IPS-20b (cell line): ENCODE results near the gene CSRP2.

ENCODE experiments used
- H3K27ac ChIP-seq: one replicate; pipeline ENCODE4 v1.5.1; 2013; ENCODE audit warnings: low read length
- H3K27me3 ChIP-seq: 2 replicates; pipeline ENCODE4 v1.6.1; 2013; ENCODE audit warnings: mild to moderate bottlenecking, low read length, inconsistent platforms; ENCODE audit not compliant: insufficient read depth
- H3K36me3 ChIP-seq: 2 replicates; pipeline ENCODE4 v1.6.1; 2013; ENCODE audit warnings: low read depth, mild to moderate bottlenecking, inconsistent platforms, low read length, moderate library complexity; ENCODE audit not compliant: insufficient read depth
- H3K4me1 ChIP-seq: 2 replicates; pipeline ENCODE4 v1.6.1; 2013; ENCODE audit warnings: mild to moderate bottlenecking, control low read depth, inconsistent platforms, low read length, moderate library complexity; ENCODE audit not compliant: insufficient read depth
- H3K4me3 ChIP-seq: 2 replicates; pipeline ENCODE4 v1.5.1; 2013; ENCODE audit warnings: mild to moderate bottlenecking, low read length, inconsistent platforms
- H3K9ac ChIP-seq: 2 replicates; pipeline ENCODE4 v1.6.1; 2013; ENCODE audit warnings: low read depth, mild to moderate bottlenecking, inconsistent platforms, low read length, moderate library complexity
- H3K9me3 ChIP-seq: 2 replicates; pipeline ENCODE4 v1.6.1; 2013; ENCODE audit warnings: mild to moderate bottlenecking, low read depth, low read length, inconsistent platforms; ENCODE audit not compliant: insufficient read depth

CSRP2 gene

GRCh38 chr12:76914102-76914859, 35.5 kb upstream of the CSRP2 start:
- peaks cover 9% of the 10 kb centered on the region; the same call in 1 of the 2 replicates for H3K4me1 ChIP-seq
- no peaks in the 10 kb centered on the region for H3K36me3 ChIP-seq
- no peak overlapping the region for H3K9ac ChIP-seq
- H3K4me3 ChIP-seq: no peak overlapping the region
- no peaks in the 10 kb centered on the region for H3K27me3 ChIP-seq
- H3K9me3 ChIP-seq: no peaks in the 10 kb centered on the region
- no peak overlapping the region for H3K27ac ChIP-seq

GRCh38 chr12:76909290-76909689, 30.5 kb upstream of the CSRP2 start:
- no peaks in the 10 kb centered on the region for H3K36me3 ChIP-seq
- no peak overlapping the region for H3K4me3 ChIP-seq
- no peaks in the 10 kb centered on the region for H3K27me3 ChIP-seq
- no peak overlapping the region for H3K9ac ChIP-seq
- no peaks in the 10 kb centered on the region for H3K9me3 ChIP-seq
- H3K4me1 ChIP-seq: peaks cover 40% of the 10 kb centered on the region
- H3K27ac ChIP-seq: no peak overlapping the region

GRCh38 chr12:76908303-76909017, 29.6 kb upstream of the CSRP2 start:
- Histone ChIP-seq H3K9ac (no peak overlapping the region), H3K36me3 (no peaks in the 10 kb centered on the region), H3K9me3 (no peaks in the 10 kb centered on the region), H3K27ac (no peak overlapping the region), H3K27me3 (no peaks in the 10 kb centered on the region), H3K4me3 (no peak overlapping the region), H3K4me1 (peaks cover 40% of the 10 kb centered on the region)

GRCh38 chr12:76901628-76902380, 23.0 kb upstream of the CSRP2 start:
- H3K9ac ChIP-seq: no peak overlapping the region
- no peak overlapping the region for H3K27ac ChIP-seq
- H3K9me3 ChIP-seq: no peaks in the 10 kb centered on the region
- H3K27me3 ChIP-seq: no peaks in the 10 kb centered on the region
- no peak overlapping the region for H3K4me3 ChIP-seq
- no peaks in the 10 kb centered on the region for H3K36me3 ChIP-seq
- peaks cover 10% of the 10 kb centered on the region; the same call in 1 of the 2 replicates for H3K4me1 ChIP-seq

GRCh38 chr12:76899522-76899921, 20.7 kb upstream of the CSRP2 start:
- Histone ChIP-seq H3K36me3 (no peaks in the 10 kb centered on the region), H3K27me3 (no peaks in the 10 kb centered on the region), H3K4me3 (no peak overlapping the region), H3K4me1 (peaks cover 4% of the 10 kb centered on the region; the same call in 1 of the 2 replicates), H3K27ac (no peak overlapping the region), H3K9me3 (no peaks in the 10 kb centered on the region), H3K9ac (no peak overlapping the region)

GRCh38 chr12:76898442-76898841, 19.6 kb upstream of the CSRP2 start:
- Histone ChIP-seq H3K27ac (no peak overlapping the region), H3K4me3 (no peak overlapping the region), H3K27me3 (no peaks in the 10 kb centered on the region), H3K36me3 (no peaks in the 10 kb centered on the region), H3K9me3 (peaks cover 9% of the 10 kb centered on the region; the same call in 1 of the 2 replicates), H3K4me1 (peaks cover 4% of the 10 kb centered on the region; the same call in 1 of the 2 replicates), H3K9ac (no peak overlapping the region)

- peaks cover 9% of the 10 kb centered on the region; the same call in 1 of the 2 replicates for H3K9me3 ChIP-seq
- H3K27me3 ChIP-seq: no peaks in the 10 kb centered on the region
- H3K27ac ChIP-seq: no peak overlapping the region
- H3K9ac ChIP-seq: no peak overlapping the region
- H3K36me3 ChIP-seq: no peaks in the 10 kb centered on the region
- H3K4me3 ChIP-seq: no peak overlapping the region
- H3K4me1 ChIP-seq: no peaks in the 10 kb centered on the region
These were observed 17.5 kb upstream of the CSRP2 start for GRCh38 chr12:76896274-76896673.

GRCh38 chr12:76895796-76896195, 17.0 kb upstream of the CSRP2 start:
- Histone ChIP-seq H3K36me3 (no peaks in the 10 kb centered on the region), H3K27ac (no peak overlapping the region), H3K4me1 (no peaks in the 10 kb centered on the region), H3K4me3 (no peak overlapping the region), H3K27me3 (no peaks in the 10 kb centered on the region), H3K9ac (no peak overlapping the region), H3K9me3 (peaks cover 9% of the 10 kb centered on the region; the same call in 1 of the 2 replicates)

GRCh38 chr12:76891609-76892008, 12.8 kb upstream of the CSRP2 start:
- peaks cover 9% of the 10 kb centered on the region; the same call in 1 of the 2 replicates for H3K9me3 ChIP-seq
- H3K27me3 ChIP-seq: no peaks in the 10 kb centered on the region
- H3K4me3 ChIP-seq: no peak overlapping the region

GRCh38 chr12:76890151-76891143, 11.6 kb upstream of the CSRP2 start:
- no peaks in the 10 kb centered on the region for H3K36me3 ChIP-seq
- peaks cover 9% of the 10 kb centered on the region; the same call in 1 of the 2 replicates for H3K9me3 ChIP-seq
- no peak overlapping the region for H3K27ac ChIP-seq
- no peak overlapping the region for H3K4me3 ChIP-seq
- H3K9ac ChIP-seq: no peak overlapping the region
- H3K27me3 ChIP-seq: no peaks in the 10 kb centered on the region
- no peaks in the 10 kb centered on the region for H3K4me1 ChIP-seq

More at GRCh38 chr12:76891609-76892008, 12.8 kb upstream of the CSRP2 start:
- no peaks in the 10 kb centered on the region for H3K4me1 ChIP-seq
- no peaks in the 10 kb centered on the region for H3K36me3 ChIP-seq
- H3K27ac ChIP-seq: no peak overlapping the region
- no peak overlapping the region for H3K9ac ChIP-seq
